Astrocyte (in vitro differentiated cells and primary cell): Measurements from ENCODE around the gene PAX8. TPM values are rescaled to one million over a fixed set of nuclear protein-coding genes. Genes with fewer than 3 reads are reported as not detected.
A peak's percentile ranks its signal among the peaks of the same experiment; 100 is the strongest.

ENCODE experiments used
- DNase-seq: peaks from one replicate; pipeline ENCODE4 v3.0.0-alpha.2; 2010; ENCODE audit warnings: low read depth
- FAIRE-seq: peaks from 2 replicates; lab custom pipeline; 2011; peaks lifted over from hg19 to GRCh38; lab: Jason Lieb, UNC
- H2AFZ ChIP-seq: 2 replicates; pipeline ENCODE4 v1.6.0; 2012; ENCODE audit warnings: low read depth, low read length, inconsistent platforms
- H3K27ac ChIP-seq: 2 replicates; pipeline ENCODE4 v1.5.1; 2011; ENCODE audit warnings: low read depth, low read length, inconsistent platforms
- H3K27me3 ChIP-seq: 2 replicates; pipeline ENCODE4 v1.6.0; 2011; ENCODE audit warnings: low read length, inconsistent platforms; ENCODE audit not compliant: insufficient read depth
- H3K36me3 ChIP-seq: 2 replicates; pipeline ENCODE4 v1.5.1; 2011; ENCODE audit warnings: low read length, inconsistent platforms; ENCODE audit not compliant: insufficient read depth
- H3K4me1 ChIP-seq: 2 replicates; pipeline ENCODE4 v1.5.1; 2011; ENCODE audit warnings: low read length, inconsistent platforms; ENCODE audit not compliant: insufficient read depth
- H3K4me2 ChIP-seq: 2 replicates; pipeline ENCODE4 v1.6.0; 2012; ENCODE audit warnings: low read length, inconsistent platforms
- H3K4me3 ChIP-seq: 2 replicates; pipeline ENCODE4 v1.5.1; 2011; ENCODE audit warnings: low read depth, mild to moderate bottlenecking, low read length, inconsistent platforms; ENCODE audit not compliant: insufficient read depth
- H3K79me2 ChIP-seq: 2 replicates; pipeline ENCODE4 v1.6.0; 2012; ENCODE audit warnings: mild to moderate bottlenecking, low read length, inconsistent platforms; ENCODE audit not compliant: insufficient read depth
- H3K9ac ChIP-seq: 2 replicates; pipeline ENCODE4 v1.6.0; 2012; ENCODE audit warnings: mild to moderate bottlenecking, low read length, inconsistent platforms
- H3K9me3 ChIP-seq: 2 replicates; pipeline ENCODE4 v1.5.1; 2012; ENCODE audit warnings: low read depth, mild to moderate bottlenecking, low read length, inconsistent platforms; ENCODE audit not compliant: insufficient read depth
- H4K20me1 ChIP-seq: 2 replicates; pipeline ENCODE4 v1.6.0; 2012; ENCODE audit warnings: low read length, inconsistent platforms; ENCODE audit not compliant: insufficient read depth
- H3K27ac Mint-ChIP-seq: one replicate; pipeline ENCODE4 v1.8.0; 2021; ENCODE audit warnings: mild to moderate bottlenecking, mixed read lengths; ENCODE audit not compliant: unreplicated experiment
- H3K27me3 Mint-ChIP-seq: one replicate; pipeline ENCODE4 v1.8.0; 2021; ENCODE audit warnings: low read depth, mixed read lengths; ENCODE audit not compliant: unreplicated experiment
- H3K36me3 Mint-ChIP-seq: one replicate; pipeline ENCODE4 v1.8.0; 2021; ENCODE audit warnings: low read depth, mixed read lengths; ENCODE audit not compliant: unreplicated experiment
- H3K4me1 Mint-ChIP-seq: one replicate; pipeline ENCODE4 v1.8.0; 2021; ENCODE audit warnings: low read depth, mixed read lengths; ENCODE audit not compliant: unreplicated experiment
- H3K4me3 Mint-ChIP-seq: one replicate; pipeline ENCODE4 v1.8.0; 2021; ENCODE audit warnings: mild to moderate bottlenecking, moderate library complexity, mixed read lengths; ENCODE audit not compliant: unreplicated experiment
- H3K9me3 Mint-ChIP-seq: one replicate; pipeline ENCODE4 v1.8.0; 2021; ENCODE audit warnings: mild to moderate bottlenecking, mixed read lengths; ENCODE audit not compliant: unreplicated experiment
- CTCF ChIP-seq: IDR thresholded peaks from 2 replicates; pipeline ENCODE4 v1.5.1; 2011; ENCODE audit warnings: low read depth, mild to moderate bottlenecking, inconsistent platforms, low read length, moderate library complexity; ENCODE audit not compliant: insufficient read depth
- EZH2 ChIP-seq: IDR thresholded peaks from 2 replicates; pipeline ENCODE4 v1.6.1; 2012; ENCODE audit warnings: mild to moderate bottlenecking, low read length, inconsistent platforms; ENCODE audit not compliant: insufficient read depth
- total RNA-seq: library from RNA; stranded (reverse); gene quantifications from 2 replicates; pipeline ENCODE4 v1.2.1, GENCODE V29; 2021

The PAX8 gene
- total RNA-seq, 1 donor from 2014 or later = 0.48 TPM

GRCh38 chr2:113230531-113230930 lies 48.2 kb downstream of the PAX8 start:
- Mint-ChIP-seq H3K27me3 (peaks cover 7% of the 10 kb centered on the region), H3K27ac (no peak overlapping the region), H3K36me3 (no peaks in the 10 kb centered on the region), H3K4me1 (peaks cover 17% of the 10 kb centered on the region), H3K4me3 (no peak overlapping the region), H3K9me3 (no peaks in the 10 kb centered on the region)
- Histone ChIP-seq H3K36me3 (no peaks in the 10 kb centered on the region), H3K4me2 (no peak overlapping the region), H2AFZ (no peak overlapping the region), H3K4me3 (no peak overlapping the region), H3K9me3 (no peaks in the 10 kb centered on the region), H3K27ac (no peak overlapping the region), H3K4me1 (peaks cover 12% of the 10 kb centered on the region), H3K27me3 (no peaks in the 10 kb centered on the region), H4K20me1 (no peaks in the 10 kb centered on the region), H3K79me2 (no peaks in the 10 kb centered on the region), H3K9ac (no peak overlapping the region)
- no peak for FAIRE-seq
- no peak for DNase-seq
- TF ChIP-seq EZH2 (no peak), CTCF (no peak)

- H3K4me3 ChIP-seq = no peak overlapping the region
- peaks cover 18% of the 10 kb centered on the region for H3K4me1 ChIP-seq
- Mint-ChIP-seq H3K4me1 (peaks cover 21% of the 10 kb centered on the region), H3K27ac (peak overlapping the region; percentile 12), H3K36me3 (no peaks in the 10 kb centered on the region), H3K27me3 (peaks cover 7% of the 10 kb centered on the region), H3K4me3 (no peak overlapping the region), H3K9me3 (no peaks in the 10 kb centered on the region)
- H3K9ac ChIP-seq = no peak overlapping the region
- no peaks in the 10 kb centered on the region for H3K79me2 ChIP-seq
- H2AFZ ChIP-seq = no peak overlapping the region
- no peak for DNase-seq
- TF ChIP-seq CTCF (no peak), EZH2 (no peak)
- H3K27me3 ChIP-seq = no peaks in the 10 kb centered on the region
- no peak for FAIRE-seq
- H3K9me3 ChIP-seq = no peaks in the 10 kb centered on the region
- H3K27ac ChIP-seq = no peak overlapping the region
- no peak overlapping the region for H3K4me2 ChIP-seq
- H4K20me1 ChIP-seq = no peaks in the 10 kb centered on the region
- no peaks in the 10 kb centered on the region for H3K36me3 ChIP-seq
These were observed 48.9 kb downstream of the PAX8 start for GRCh38 chr2:113229795-113230194.

- H3K4me3 Mint-ChIP-seq = no peak overlapping the region
- peaks cover 20% of the 10 kb centered on the region for H3K4me1 Mint-ChIP-seq
- peaks cover 7% of the 10 kb centered on the region for H3K27me3 Mint-ChIP-seq
- H3K27me3 ChIP-seq = no peaks in the 10 kb centered on the region
- peaks cover 17% of the 10 kb centered on the region for H3K4me1 ChIP-seq
- no peak overlapping the region for H3K27ac Mint-ChIP-seq
- no peaks in the 10 kb centered on the region for H3K79me2 ChIP-seq
- H3K9me3 Mint-ChIP-seq = no peaks in the 10 kb centered on the region
- H3K4me3 ChIP-seq = no peak overlapping the region
- no peaks in the 10 kb centered on the region for H3K36me3 Mint-ChIP-seq
- no peak for FAIRE-seq
- DNase-seq = no peak
- H4K20me1 ChIP-seq = no peaks in the 10 kb centered on the region
- H3K36me3 ChIP-seq = no peaks in the 10 kb centered on the region
- no peak overlapping the region for H3K9ac ChIP-seq
- no peak overlapping the region for H2AFZ ChIP-seq
- H3K9me3 ChIP-seq = no peaks in the 10 kb centered on the region
- H3K27ac ChIP-seq = no peak overlapping the region
- no peak overlapping the region for H3K4me2 ChIP-seq
- TF ChIP-seq EZH2 (no peak), CTCF (no peak)
These were observed 49.6 kb downstream of the PAX8 start for GRCh38 chr2:113228991-113229716.
